NT2/D1 (cell line): ENCODE data around the gene CPE.

Experiments
- DNase-seq: peaks from one replicate; pipeline ENCODE4 v3.0.0-alpha.2; 2011; ENCODE audit warnings: low read depth, low spot score
- H3K27me3 ChIP-seq: 2 replicates; pipeline ENCODE4 v1.6.0; 2011; ENCODE audit warnings: mild to moderate bottlenecking; ENCODE audit not compliant: insufficient read length, insufficient read depth
- H3K36me3 ChIP-seq: 2 replicates; pipeline ENCODE4 v1.6.1; 2011; ENCODE audit warnings: mild to moderate bottlenecking, low read length, mixed read lengths; ENCODE audit not compliant: insufficient read depth, insufficient read length
- H3K4me1 ChIP-seq: 2 replicates; pipeline ENCODE4 v1.5.1; 2011; ENCODE audit not compliant: insufficient read depth, insufficient read length
- H3K4me3 ChIP-seq: 2 replicates; pipeline ENCODE4 v1.5.1; 2011; ENCODE audit warnings: low read depth; ENCODE audit not compliant: insufficient read length
- H3K9ac ChIP-seq: 2 replicates; pipeline ENCODE4 v1.6.0; 2011; ENCODE audit warnings: low read depth; ENCODE audit not compliant: insufficient read length
- H3K9me3 ChIP-seq: 2 replicates; pipeline ENCODE4 v1.5.1; 2011; ENCODE audit warnings: mild to moderate bottlenecking, low read length; ENCODE audit not compliant: insufficient read depth
- SUZ12 ChIP-seq: IDR thresholded peaks from 2 replicates; pipeline ENCODE4 v1.6.1; 2011; ENCODE audit not compliant: insufficient read length, insufficient read depth; ENCODE audit errors: extremely low read depth
- YY1 ChIP-seq: IDR thresholded peaks from 2 replicates; pipeline ENCODE4 v1.6.1; 2011; ENCODE audit not compliant: insufficient read length, insufficient read depth
- ZNF274 ChIP-seq: IDR thresholded peaks from 2 replicates; pipeline ENCODE4 v1.6.1; 2011; ENCODE audit warnings: mild to moderate bottlenecking, low read depth, low read length

CPE gene

GRCh38 chr4:165393051-165393450, 14.2 kb downstream of the CPE start:
- no peak for DNase-seq
- no peaks in the 10 kb centered on the region for H3K9me3 ChIP-seq
- no peaks in the 10 kb centered on the region for H3K4me1 ChIP-seq
- H3K4me3 ChIP-seq: no peak overlapping the region
- H3K9ac ChIP-seq: no peak overlapping the region
- no peaks in the 10 kb centered on the region for H3K27me3 ChIP-seq
- TF ChIP-seq ZNF274 (no peak), SUZ12 (no peak), YY1 (no peak)
- no peaks in the 10 kb centered on the region for H3K36me3 ChIP-seq

- no peak for TF ChIP-seq YY1
- no peak for TF ChIP-seq ZNF274
- TF ChIP-seq SUZ12: no peak
- Histone ChIP-seq H3K9ac (no peak overlapping the region), H3K36me3 (no peaks in the 10 kb centered on the region), H3K9me3 (no peaks in the 10 kb centered on the region), H3K4me3 (no peak overlapping the region), H3K27me3 (no peaks in the 10 kb centered on the region), H3K4me1 (no peaks in the 10 kb centered on the region)
- no peak for DNase-seq
Observed at GRCh38 chr4:165393704-165394103, 14.9 kb downstream of the CPE start.

GRCh38 chr4:165394275-165394674, 15.5 kb downstream of the CPE start:
- Histone ChIP-seq H3K9me3 (no peaks in the 10 kb centered on the region), H3K27me3 (no peaks in the 10 kb centered on the region), H3K4me3 (no peak overlapping the region), H3K4me1 (no peaks in the 10 kb centered on the region), H3K36me3 (no peaks in the 10 kb centered on the region), H3K9ac (no peak overlapping the region)
- TF ChIP-seq SUZ12 (no peak), ZNF274 (no peak), YY1 (no peak)
- no peak for DNase-seq

- no peaks in the 10 kb centered on the region for H3K36me3 ChIP-seq
- TF ChIP-seq SUZ12: no peak
- TF ChIP-seq YY1: no peak
- TF ChIP-seq ZNF274: no peak
- DNase-seq: no peak
Observed at GRCh38 chr4:165398570-165398969, 19.8 kb downstream of the CPE start.

GRCh38 chr4:165402375-165402774, 23.6 kb downstream of the CPE start:
- H3K27me3 ChIP-seq: no peaks in the 10 kb centered on the region
- no peaks in the 10 kb centered on the region for H3K9me3 ChIP-seq
- TF ChIP-seq SUZ12: no peak
- H3K9ac ChIP-seq: no peak overlapping the region
- H3K4me3 ChIP-seq: no peak overlapping the region
- no peaks in the 10 kb centered on the region for H3K36me3 ChIP-seq
- no peak for DNase-seq
- no peaks in the 10 kb centered on the region for H3K4me1 ChIP-seq

More at GRCh38 chr4:165398570-165398969, 19.8 kb downstream of the CPE start:
- H3K4me1 ChIP-seq: no peaks in the 10 kb centered on the region
- H3K9me3 ChIP-seq: no peaks in the 10 kb centered on the region
- no peak overlapping the region for H3K4me3 ChIP-seq
- H3K9ac ChIP-seq: no peak overlapping the region
- no peaks in the 10 kb centered on the region for H3K27me3 ChIP-seq

GRCh38 chr4:165403048-165403447, 24.2 kb downstream of the CPE start:
- Histone ChIP-seq H3K36me3 (no peaks in the 10 kb centered on the region), H3K9ac (no peak overlapping the region), H3K9me3 (no peaks in the 10 kb centered on the region), H3K4me3 (no peak overlapping the region), H3K27me3 (no peaks in the 10 kb centered on the region), H3K4me1 (no peaks in the 10 kb centered on the region)
- no peak for TF ChIP-seq ZNF274
- TF ChIP-seq YY1: no peak
- no peak for TF ChIP-seq SUZ12
- DNase-seq: no peak

- no peak overlapping the region for H3K4me3 ChIP-seq
- H3K4me1 ChIP-seq: no peaks in the 10 kb centered on the region
- DNase-seq: no peak
- H3K36me3 ChIP-seq: no peaks in the 10 kb centered on the region
- H3K9me3 ChIP-seq: no peaks in the 10 kb centered on the region
- TF ChIP-seq SUZ12: no peak
- H3K27me3 ChIP-seq: no peaks in the 10 kb centered on the region
- H3K9ac ChIP-seq: no peak overlapping the region
Observed at GRCh38 chr4:165403637-165404036, 24.8 kb downstream of the CPE start.

GRCh38 chr4:165404080-165404479, 25.3 kb downstream of the CPE start:
- no peaks in the 10 kb centered on the region for H3K9me3 ChIP-seq
- H3K27me3 ChIP-seq: no peaks in the 10 kb centered on the region
- no peaks in the 10 kb centered on the region for H3K4me1 ChIP-seq
- no peak for DNase-seq
- no peaks in the 10 kb centered on the region for H3K36me3 ChIP-seq
- no peak overlapping the region for H3K9ac ChIP-seq
- H3K4me3 ChIP-seq: no peak overlapping the region
- TF ChIP-seq ZNF274 (no peak), YY1 (no peak), SUZ12 (no peak)
